T-helper 2 cell treated with Interferon-gamma antibody and Interleukin-4, amounts not matched to agents 5 μg/mL and 100 μg/mL, for 36 hours (primary cell): Measurements from ENCODE around the gene KIF26B.

Experiments used
- DNase-seq: peaks from one replicate; pipeline ENCODE4 v3.0.0; 2021; ENCODE audit warnings: low spot score
- H3K27ac Mint-ChIP-seq: one replicate; pipeline ENCODE4 v1.8.0; 2021; ENCODE audit warnings: mild to moderate bottlenecking, mixed read lengths
- H3K27me3 Mint-ChIP-seq: one replicate; pipeline ENCODE4 v1.8.0; 2021; ENCODE audit warnings: low read depth, mixed read lengths
- H3K36me3 Mint-ChIP-seq: one replicate; pipeline ENCODE4 v1.8.0; 2021; ENCODE audit warnings: low read depth, mixed read lengths
- H3K4me1 Mint-ChIP-seq: one replicate; pipeline ENCODE4 v1.8.0; 2021; ENCODE audit warnings: low read depth, mixed read lengths
- H3K4me3 Mint-ChIP-seq: one replicate; pipeline ENCODE4 v1.8.0; 2022; ENCODE audit warnings: mild to moderate bottlenecking, moderate library complexity, mixed read lengths
- H3K9me3 Mint-ChIP-seq: one replicate; pipeline ENCODE4 v1.8.0; 2021; ENCODE audit warnings: mixed read lengths

KIF26B gene

GRCh38 chr1:245169376-245169775 is 14.6 kb downstream of the KIF26B start:
- Mint-ChIP-seq H3K4me1 (no peaks in the 10 kb centered on the region), H3K27me3 (peaks cover 29% of the 10 kb centered on the region), H3K9me3 (no peaks in the 10 kb centered on the region), H3K36me3 (no peaks in the 10 kb centered on the region), H3K4me3 (no peak overlapping the region), H3K27ac (no peak overlapping the region)
- no peak for DNase-seq

- DNase-seq: no peak
- Mint-ChIP-seq H3K4me3 (no peak overlapping the region), H3K9me3 (no peaks in the 10 kb centered on the region), H3K27ac (no peak overlapping the region), H3K36me3 (no peaks in the 10 kb centered on the region), H3K4me1 (no peaks in the 10 kb centered on the region), H3K27me3 (peaks cover 15% of the 10 kb centered on the region)
These were observed 17.2 kb downstream of the KIF26B start for GRCh38 chr1:245172026-245172425.

- Mint-ChIP-seq H3K4me1 (no peaks in the 10 kb centered on the region), H3K27me3 (peaks cover 8% of the 10 kb centered on the region), H3K9me3 (no peaks in the 10 kb centered on the region), H3K4me3 (no peak overlapping the region), H3K36me3 (no peaks in the 10 kb centered on the region), H3K27ac (no peak overlapping the region)
- no peak for DNase-seq
These were observed 18.0 kb downstream of the KIF26B start for GRCh38 chr1:245172829-245173228.

GRCh38 chr1:245173446-245174211 is 18.8 kb downstream of the KIF26B start:
- H3K9me3 Mint-ChIP-seq: no peaks in the 10 kb centered on the region
- H3K27ac Mint-ChIP-seq: no peak overlapping the region
- H3K4me1 Mint-ChIP-seq: no peaks in the 10 kb centered on the region
- peaks cover 1% of the 10 kb centered on the region for H3K27me3 Mint-ChIP-seq
- no peaks in the 10 kb centered on the region for H3K36me3 Mint-ChIP-seq
- no peak overlapping the region for H3K4me3 Mint-ChIP-seq
- DNase-seq: no peak

- no peak for DNase-seq
- Mint-ChIP-seq H3K4me3 (no peak overlapping the region), H3K9me3 (no peaks in the 10 kb centered on the region), H3K27me3 (no peaks in the 10 kb centered on the region), H3K36me3 (no peaks in the 10 kb centered on the region), H3K27ac (no peak overlapping the region), H3K4me1 (peaks cover 2% of the 10 kb centered on the region)
These were observed 22.5 kb downstream of the KIF26B start for GRCh38 chr1:245177071-245177900.

GRCh38 chr1:245179706-245180105 is 24.9 kb downstream of the KIF26B start:
- H3K27ac Mint-ChIP-seq: no peak overlapping the region
- no peaks in the 10 kb centered on the region for H3K27me3 Mint-ChIP-seq
- no peaks in the 10 kb centered on the region for H3K9me3 Mint-ChIP-seq
- DNase-seq: no peak
- no peaks in the 10 kb centered on the region for H3K36me3 Mint-ChIP-seq
- H3K4me1 Mint-ChIP-seq: peaks cover 2% of the 10 kb centered on the region
- H3K4me3 Mint-ChIP-seq: no peak overlapping the region

- peaks cover 2% of the 10 kb centered on the region for H3K4me1 Mint-ChIP-seq
- H3K4me3 Mint-ChIP-seq: no peak overlapping the region
These were observed 25.8 kb downstream of the KIF26B start for GRCh38 chr1:245180496-245181157.

GRCh38 chr1:245181158-245181517 is 26.4 kb downstream of the KIF26B start:
- no peaks in the 10 kb centered on the region for H3K36me3 Mint-ChIP-seq

More at GRCh38 chr1:245180496-245181157, 25.8 kb downstream of the KIF26B start:
- H3K27me3 Mint-ChIP-seq: no peaks in the 10 kb centered on the region
- no peak for DNase-seq
- no peaks in the 10 kb centered on the region for H3K36me3 Mint-ChIP-seq
- no peaks in the 10 kb centered on the region for H3K9me3 Mint-ChIP-seq
- no peak overlapping the region for H3K27ac Mint-ChIP-seq

GRCh38 chr1:245182028-245182427 is 27.2 kb downstream of the KIF26B start:
- DNase-seq: no peak
- Mint-ChIP-seq H3K9me3 (no peaks in the 10 kb centered on the region), H3K36me3 (no peaks in the 10 kb centered on the region), H3K27ac (no peak overlapping the region), H3K27me3 (no peaks in the 10 kb centered on the region), H3K4me1 (peaks cover 2% of the 10 kb centered on the region), H3K4me3 (no peak overlapping the region)

More at GRCh38 chr1:245181158-245181517, 26.4 kb downstream of the KIF26B start:
- Mint-ChIP-seq H3K4me1 (peaks cover 2% of the 10 kb centered on the region), H3K4me3 (no peak overlapping the region), H3K27ac (no peak overlapping the region), H3K9me3 (no peaks in the 10 kb centered on the region), H3K27me3 (no peaks in the 10 kb centered on the region)
- no peak for DNase-seq

- H3K27ac Mint-ChIP-seq: no peak overlapping the region
- peaks cover 2% of the 10 kb centered on the region for H3K4me1 Mint-ChIP-seq
- H3K27me3 Mint-ChIP-seq: no peaks in the 10 kb centered on the region
- H3K4me3 Mint-ChIP-seq: no peak overlapping the region
- H3K9me3 Mint-ChIP-seq: no peaks in the 10 kb centered on the region
- no peaks in the 10 kb centered on the region for H3K36me3 Mint-ChIP-seq
- no peak for DNase-seq
These were observed 28.6 kb downstream of the KIF26B start for GRCh38 chr1:245183429-245183828.

GRCh38 chr1:245184779-245185178 is 30.0 kb downstream of the KIF26B start:
- Mint-ChIP-seq H3K4me1 (peaks cover 2% of the 10 kb centered on the region), H3K27ac (no peak overlapping the region), H3K4me3 (no peak overlapping the region), H3K9me3 (no peaks in the 10 kb centered on the region), H3K27me3 (no peaks in the 10 kb centered on the region), H3K36me3 (no peaks in the 10 kb centered on the region)
- DNase-seq: no peak

GRCh38 chr1:245188403-245188802 is 33.6 kb downstream of the KIF26B start:
- H3K36me3 Mint-ChIP-seq: no peaks in the 10 kb centered on the region
- no peaks in the 10 kb centered on the region for H3K27me3 Mint-ChIP-seq
- H3K27ac Mint-ChIP-seq: no peak overlapping the region
- no peaks in the 10 kb centered on the region for H3K9me3 Mint-ChIP-seq
- H3K4me3 Mint-ChIP-seq: no peak overlapping the region
- no peaks in the 10 kb centered on the region for H3K4me1 Mint-ChIP-seq
- no peak for DNase-seq

GRCh38 chr1:245195398-245195797 is 40.6 kb downstream of the KIF26B start:
- Mint-ChIP-seq H3K27ac (no peak overlapping the region), H3K9me3 (no peaks in the 10 kb centered on the region), H3K27me3 (peaks cover 2% of the 10 kb centered on the region), H3K36me3 (no peaks in the 10 kb centered on the region), H3K4me1 (no peaks in the 10 kb centered on the region), H3K4me3 (no peak overlapping the region)
- DNase-seq: no peak

- Mint-ChIP-seq H3K4me1 (no peaks in the 10 kb centered on the region), H3K9me3 (no peaks in the 10 kb centered on the region), H3K27me3 (peaks cover 2% of the 10 kb centered on the region), H3K36me3 (no peaks in the 10 kb centered on the region), H3K27ac (no peak overlapping the region), H3K4me3 (no peak overlapping the region)
- DNase-seq: no peak
These were observed 42.3 kb downstream of the KIF26B start for GRCh38 chr1:245197121-245197520.
